ENCODE data around the gene SYT17. TPM values are rescaled to one million over a fixed set of nuclear protein-coding genes. Genes with fewer than 3 reads are reported as not detected.
A peak's percentile ranks its signal among the peaks of the same experiment; 100 is the strongest.

The SYT17 gene
- total and polyA plus RNA-seq, 10 of the 15 experiments (the other 5 are each of a cell fraction or from before 2014, with no cell fraction given) = 3.7 to 12.3 (median 5.0) TPM

DNA sequence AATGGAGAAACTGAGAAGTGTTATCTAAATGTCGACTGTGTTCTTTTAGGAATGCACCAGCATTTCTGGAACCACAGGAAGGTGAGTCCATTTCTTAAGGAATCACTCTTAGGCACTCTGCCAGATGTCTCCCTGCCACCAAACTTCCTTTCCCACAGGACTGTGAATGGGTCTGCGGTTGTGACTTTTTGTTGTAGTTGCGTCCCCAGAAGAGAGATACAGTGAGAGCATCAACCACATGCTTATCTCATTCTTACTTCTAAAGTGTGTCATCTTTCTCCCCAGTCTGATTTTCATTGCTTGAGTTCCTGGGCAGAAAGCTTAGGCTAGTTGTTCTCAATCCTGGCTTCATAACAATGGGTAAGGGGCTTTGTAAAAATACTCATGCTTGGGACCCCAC, 40.8 kb upstream of the SYT17 start (continued):
- TF ChIP-seq REST (IDR thresholded peaks at IDR 0.05; ENCODE audit: low read depth, low read length) (no peak), ZBTB4 (CRISPR knock-in tag; IDR thresholded peaks at IDR 0.05) (no peak), ZNF207 (IDR thresholded peaks at IDR 0.05; ENCODE audit: borderline replicate concordance) (no peak), PRDM15 (CRISPR knock-in tag; IDR thresholded peaks at IDR 0.05) (no peak), SIX5 (IDR thresholded peaks at IDR 0.05; ENCODE audit: low read depth, low read length, severe bottlenecking) (no peak), POLR2A (IDR thresholded peaks at IDR 0.05; ENCODE audit: low read depth, low read length) (no peak), EP300 (IDR thresholded peaks at IDR 0.05; ENCODE audit: borderline replicate concordance in 1 of 2, control insufficient read depth in 1 of 2, low read depth in 2 of 2, low read length in 2 of 2) (no peak), TCF3 (IDR thresholded peaks at IDR 0.05; ENCODE audit: borderline replicate concordance, insufficient read depth, low read depth, low read length) (no peak), HSF1 (IDR thresholded peaks at IDR 0.05; ENCODE audit: low read depth, low read length) (no peak), SREBF1 (IDR thresholded peaks at IDR 0.05; ENCODE audit: low read length) (no peak), MEF2B (IDR thresholded peaks at IDR 0.05; ENCODE audit: partially characterized antibody, poor library complexity, severe bottlenecking) (no peak), ZSCAN29 (IDR thresholded peaks at IDR 0.05) (no peak), IRF4 (IDR thresholded peaks at IDR 0.05; ENCODE audit: low read depth, low read length) (0 out of 2 replicates have a peak, but pooled peaks have one; percentile 21), POLR2AphosphoS2 (IDR thresholded peaks at IDR 0.05; ENCODE audit: low read depth, low read length) (no peak)
- TF ChIP-seq, protein P1, sequence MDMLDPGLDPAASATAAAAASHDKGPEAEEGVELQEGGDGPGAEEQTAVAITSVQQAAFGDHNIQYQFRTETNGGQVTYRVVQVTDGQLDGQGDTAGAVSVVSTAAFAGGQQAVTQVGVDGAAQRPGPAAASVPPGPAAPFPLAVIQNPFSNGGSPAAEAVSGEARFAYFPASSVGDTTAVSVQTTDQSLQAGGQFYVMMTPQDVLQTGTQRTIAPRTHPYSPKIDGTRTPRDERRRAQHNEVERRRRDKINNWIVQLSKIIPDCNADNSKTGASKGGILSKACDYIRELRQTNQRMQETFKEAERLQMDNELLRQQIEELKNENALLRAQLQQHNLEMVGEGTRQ (IDR thresholded peaks at IDR 0.05; ENCODE audit: borderline replicate concordance, low read depth, low read length) = no peak
- TF ChIP-seq, protein P2, sequence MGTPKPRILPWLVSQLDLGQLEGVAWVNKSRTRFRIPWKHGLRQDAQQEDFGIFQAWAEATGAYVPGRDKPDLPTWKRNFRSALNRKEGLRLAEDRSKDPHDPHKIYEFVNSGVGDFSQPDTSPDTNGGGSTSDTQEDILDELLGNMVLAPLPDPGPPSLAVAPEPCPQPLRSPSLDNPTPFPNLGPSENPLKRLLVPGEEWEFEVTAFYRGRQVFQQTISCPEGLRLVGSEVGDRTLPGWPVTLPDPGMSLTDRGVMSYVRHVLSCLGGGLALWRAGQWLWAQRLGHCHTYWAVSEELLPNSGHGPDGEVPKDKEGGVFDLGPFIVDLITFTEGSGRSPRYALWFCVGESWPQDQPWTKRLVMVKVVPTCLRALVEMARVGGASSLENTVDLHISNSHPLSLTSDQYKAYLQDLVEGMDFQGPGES (IDR thresholded peaks at IDR 0.05) = no peak

All from GM12878 (cell line).